HG03558 (cell line): ENCODE results near the gene GLDN.

ENCODE experiments used
- ATAC-seq: cut with Tn5 transposase; IDR thresholded peaks from one replicate; pipeline ENCODE4 v1.9.1; 2021; ENCODE audit warnings: moderate number of reproducible peaks; ENCODE audit not compliant: unreplicated experiment; ENCODE audit errors: extremely low read depth

GLDN gene

GRCh38 chr15:51353976-51354375 is 12.5 kb downstream of the GLDN start:
- ATAC-seq: no peak

- no peak for ATAC-seq
Observed at GRCh38 chr15:51355096-51355495, 13.6 kb downstream of the GLDN start.

- ATAC-seq: no peak
Observed at GRCh38 chr15:51356147-51356546, 14.7 kb downstream of the GLDN start.

- ATAC-seq: no peak
Observed at GRCh38 chr15:51356983-51357382, 15.5 kb downstream of the GLDN start.

GRCh38 chr15:51359981-51360380 is 18.5 kb downstream of the GLDN start:
- ATAC-seq: no peak

GRCh38 chr15:51363383-51363782 is 21.9 kb downstream of the GLDN start:
- no peak for ATAC-seq

GRCh38 chr15:51365417-51365816 is 24.0 kb downstream of the GLDN start:
- ATAC-seq: no peak

- ATAC-seq: no peak
Observed at GRCh38 chr15:51366071-51366470, 24.6 kb downstream of the GLDN start.

GRCh38 chr15:51366920-51367319 is 25.5 kb downstream of the GLDN start:
- no peak for ATAC-seq

GRCh38 chr15:51367322-51367976 is 26.0 kb downstream of the GLDN start:
- no peak for ATAC-seq

- ATAC-seq: no peak
Observed at GRCh38 chr15:51368307-51368706, 26.9 kb downstream of the GLDN start.

GRCh38 chr15:51368751-51369450 is 27.4 kb downstream of the GLDN start:
- ATAC-seq: no peak

GRCh38 chr15:51369451-51369761 is 28.0 kb downstream of the GLDN start:
- ATAC-seq: no peak

- no peak for ATAC-seq
Observed at GRCh38 chr15:51371266-51371665, 29.8 kb downstream of the GLDN start.

GRCh38 chr15:51374131-51374530 is 32.7 kb downstream of the GLDN start:
- no peak for ATAC-seq

- ATAC-seq: no peak
Observed at GRCh38 chr15:51375966-51376640, 34.6 kb downstream of the GLDN start.

- ATAC-seq: no peak
Observed at GRCh38 chr15:51377038-51377786, 35.8 kb downstream of the GLDN start.

- no peak for ATAC-seq
Observed at GRCh38 chr15:51378406-51378805, 37.0 kb downstream of the GLDN start.

- ATAC-seq: no peak
Observed at GRCh38 chr15:51379390-51379789, 37.9 kb downstream of the GLDN start.

GRCh38 chr15:51380999-51381806 is 39.7 kb downstream of the GLDN start:
- no peak for ATAC-seq
